HEK293 (cell line): ENCODE measurements around the gene COQ3.
A peak's percentile ranks its signal among the peaks of the same experiment; 100 is the strongest.

Experiments used
- GLIS1 ChIP-seq: fragments of 450-650 bp; formaldehyde crosslinking; IDR thresholded peaks from 2 replicates; pipeline ENCODE4 v1.5.1; 2016; ENCODE audit warnings: missing biosample characterization, missing genetic modification characterization
- KLF8 ChIP-seq: fragments of 450-650 bp; formaldehyde crosslinking; IDR thresholded peaks from 2 replicates; pipeline ENCODE4 v1.5.1; 2016; ENCODE audit warnings: missing biosample characterization, missing genetic modification characterization
- PRDM1 ChIP-seq: fragments of 450-650 bp; formaldehyde crosslinking; IDR thresholded peaks from 2 replicates; pipeline ENCODE4; 2016; ENCODE audit warnings: missing biosample characterization, missing genetic modification characterization
- SP3 ChIP-seq: fragments of 450-650 bp; formaldehyde crosslinking; IDR thresholded peaks from 2 replicates; pipeline ENCODE4 v1.5.1; 2016; ENCODE audit warnings: missing biosample characterization, missing genetic modification characterization
- ZBTB20 ChIP-seq: fragments of 450-650 bp; formaldehyde crosslinking; IDR thresholded peaks from 2 replicates; pipeline ENCODE4 v1.5.1; 2016; ENCODE audit warnings: missing biosample characterization, missing genetic modification characterization
- ZFHX2 ChIP-seq: fragments of 450-650 bp; formaldehyde crosslinking; conservative IDR thresholded peaks from 2 replicates; pipeline ENCODE4 v1.5.1; 2016; ENCODE audit warnings: missing biosample characterization, missing genetic modification characterization
- ZNF138 ChIP-seq: fragments of 450-650 bp; formaldehyde crosslinking; IDR thresholded peaks from 2 replicates; pipeline ENCODE4 v1.5.1; 2016; ENCODE audit warnings: missing biosample characterization, missing genetic modification characterization, borderline replicate concordance
- ZNF2 ChIP-seq: fragments of 450-650 bp; formaldehyde crosslinking; IDR thresholded peaks from 2 replicates; pipeline ENCODE4 v1.5.1; 2016; ENCODE audit warnings: missing biosample characterization, missing genetic modification characterization
- ZNF433 ChIP-seq: fragments of 450-650 bp; formaldehyde crosslinking; IDR thresholded peaks from 2 replicates; pipeline ENCODE4 v1.5.1; 2016; ENCODE audit warnings: missing biosample characterization, missing genetic modification characterization, low read depth
- ZNF473 ChIP-seq: fragments of 450-650 bp; formaldehyde crosslinking; IDR thresholded peaks from 2 replicates; pipeline ENCODE4 v1.5.1; 2017; ENCODE audit warnings: missing biosample characterization, missing genetic modification characterization
- ZNF555 ChIP-seq: fragments of 450-650 bp; formaldehyde crosslinking; conservative IDR thresholded peaks from 2 replicates; pipeline ENCODE4 v1.5.1; 2017; ENCODE audit warnings: missing biosample characterization, mild to moderate bottlenecking, missing genetic modification characterization, inconsistent platforms
- ZNF76 ChIP-seq: fragments of 450-650 bp; formaldehyde crosslinking; IDR thresholded peaks from 2 replicates; pipeline ENCODE4; 2016; ENCODE audit warnings: low read depth, missing biosample characterization, missing genetic modification characterization, borderline replicate concordance
- ZNF843 ChIP-seq: fragments of 450-650 bp; formaldehyde crosslinking; IDR thresholded peaks from 2 replicates; pipeline ENCODE4 v1.5.1; 2016; ENCODE audit warnings: missing biosample characterization, missing genetic modification characterization
- ZSCAN16 ChIP-seq: fragments of 450-650 bp; formaldehyde crosslinking; IDR thresholded peaks from 2 replicates; pipeline ENCODE4 v1.5.1; 2016; ENCODE audit warnings: missing biosample characterization, missing genetic modification characterization
- ZXDB ChIP-seq: fragments of 450-650 bp; formaldehyde crosslinking; IDR thresholded peaks from 2 replicates; pipeline ENCODE4 v1.5.1; 2016; ENCODE audit warnings: missing biosample characterization, missing genetic modification characterization
- TF ChIP-seq, protein P1 (sequence below): fragments of 450-650 bp; formaldehyde crosslinking; IDR thresholded peaks from 2 replicates; pipeline ENCODE4 v1.5.1; 2016; ENCODE audit warnings: missing biosample characterization, missing genetic modification characterization
- TF ChIP-seq, protein P2 (sequence below): fragments of 450-650 bp; formaldehyde crosslinking; IDR thresholded peaks from 2 replicates; pipeline ENCODE4 v1.5.1; 2016; ENCODE audit warnings: missing biosample characterization, missing genetic modification characterization
- TF ChIP-seq, protein P3 (sequence below): fragments of 450-650 bp; formaldehyde crosslinking; IDR thresholded peaks from 2 replicates; pipeline ENCODE4 v1.5.1; 2016; ENCODE audit warnings: missing biosample characterization, missing genetic modification characterization
- TF ChIP-seq, protein P4 (sequence below): fragments of 450-650 bp; formaldehyde crosslinking; IDR thresholded peaks from 2 replicates; pipeline ENCODE4 v1.5.1; 2017; ENCODE audit warnings: missing biosample characterization, missing genetic modification characterization
- TF ChIP-seq, protein P5 (sequence below): fragments of 450-650 bp; formaldehyde crosslinking; IDR thresholded peaks from 2 replicates; pipeline ENCODE4 v1.5.1; 2016; ENCODE audit warnings: missing biosample characterization, missing genetic modification characterization
- TF ChIP-seq, protein P6 (sequence below): fragments of 450-650 bp; formaldehyde crosslinking; IDR thresholded peaks from 2 replicates; pipeline ENCODE4 v1.5.1; 2016; ENCODE audit warnings: missing biosample characterization, missing genetic modification characterization, borderline replicate concordance
- TF ChIP-seq, protein P7 (sequence below): fragments of 450-650 bp; formaldehyde crosslinking; IDR thresholded peaks from 2 replicates; pipeline ENCODE4 v1.5.0; 2017; ENCODE audit warnings: missing biosample characterization, missing genetic modification characterization, borderline replicate concordance
- TF ChIP-seq, protein P8 (sequence below): fragments of 450-650 bp; formaldehyde crosslinking; IDR thresholded peaks from 2 replicates; pipeline ENCODE4 v1.5.1; 2016; ENCODE audit warnings: missing biosample characterization, missing genetic modification characterization

COQ3 gene

DNA sequence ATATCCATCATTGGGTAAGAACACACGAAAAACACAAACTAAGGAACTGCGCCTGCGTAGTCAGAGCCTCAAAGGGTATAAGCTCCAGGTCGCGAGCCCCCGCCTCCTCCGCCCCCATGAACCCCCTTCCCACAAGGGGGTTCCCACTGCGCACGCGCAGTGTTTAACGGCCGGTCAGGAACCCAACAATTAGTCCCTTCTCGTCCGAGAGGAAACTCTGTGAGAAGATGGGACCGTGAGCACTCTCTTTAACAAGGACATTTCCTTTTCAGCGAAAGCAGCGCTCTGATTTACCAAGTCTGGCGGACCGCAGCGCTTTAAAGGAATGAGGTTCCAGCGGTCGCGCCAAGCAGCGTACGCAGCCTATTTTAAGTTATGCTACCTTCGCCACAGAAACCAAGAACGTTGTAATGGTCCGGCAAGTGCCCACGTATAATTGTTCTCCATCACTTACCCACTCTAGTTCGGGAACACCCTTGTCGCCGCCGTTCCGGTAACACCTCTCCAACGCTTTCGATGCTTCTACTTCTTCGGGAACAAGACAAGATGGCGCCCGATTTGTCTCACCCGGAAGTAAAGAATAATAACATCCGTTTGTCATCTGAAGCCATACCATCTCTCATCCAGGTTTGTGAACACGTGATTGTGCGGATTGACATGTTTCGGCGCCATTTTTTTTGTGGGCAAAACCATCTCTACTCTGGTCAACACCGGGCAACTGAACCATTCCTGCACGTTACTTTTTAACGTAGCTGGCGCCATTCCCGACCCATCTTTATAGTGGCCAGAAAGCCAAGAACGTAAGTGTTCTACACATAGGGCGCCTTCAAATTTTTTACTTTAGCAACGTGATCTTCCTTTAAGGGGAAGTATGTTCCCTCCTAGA, 31.0 kb upstream of the COQ3 start, which contains the start of gene PNISR (continued):
- TF ChIP-seq ZSCAN16 (tag by site-specific recombination) (no peak), ZNF433 (tag by site-specific recombination) (no peak), PRDM1 (tag by site-specific recombination) (peak; percentile 93), GLIS1 (tag by site-specific recombination) (no peak), ZNF555 (tag by site-specific recombination) (no peak), ZBTB20 (no peak), ZNF2 (peak; percentile 73), SP3 (tag by site-specific recombination) (peak; percentile 64), ZNF138 (no peak), ZXDB (tag by site-specific recombination) (peak; percentile 62), ZNF843 (0 out of 2 replicates have a peak, but pooled peaks have one; percentile 22), KLF8 (tag by site-specific recombination) (no peak), ZFHX2 (tag by site-specific recombination) (peak; percentile 71), ZNF473 (tag by site-specific recombination) (no peak), ZNF76 (peak; percentile 73; the same call in 1 of the 2 replicates)
- TF ChIP-seq, protein P1, sequence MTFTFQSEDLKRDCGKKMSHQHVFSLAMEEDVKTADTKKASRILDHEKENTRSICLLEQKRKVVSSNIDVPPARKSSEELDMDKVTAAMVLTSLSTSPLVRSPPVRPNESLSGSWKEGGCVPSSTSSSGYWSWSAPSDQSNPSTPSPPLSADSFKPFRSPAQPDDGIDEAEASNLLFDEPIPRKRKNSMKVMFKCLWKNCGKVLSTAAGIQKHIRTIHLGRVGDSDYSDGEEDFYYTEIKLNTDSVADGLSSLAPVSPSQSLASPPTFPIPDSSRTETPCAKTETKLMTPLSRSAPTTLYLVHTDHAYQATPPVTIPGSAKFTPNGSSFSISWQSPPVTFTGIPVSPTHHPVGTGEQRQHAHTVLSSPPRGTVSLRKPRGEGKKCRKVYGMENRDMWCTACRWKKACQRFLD (tag by site-specific recombination): no peak
- TF ChIP-seq, protein P2, sequence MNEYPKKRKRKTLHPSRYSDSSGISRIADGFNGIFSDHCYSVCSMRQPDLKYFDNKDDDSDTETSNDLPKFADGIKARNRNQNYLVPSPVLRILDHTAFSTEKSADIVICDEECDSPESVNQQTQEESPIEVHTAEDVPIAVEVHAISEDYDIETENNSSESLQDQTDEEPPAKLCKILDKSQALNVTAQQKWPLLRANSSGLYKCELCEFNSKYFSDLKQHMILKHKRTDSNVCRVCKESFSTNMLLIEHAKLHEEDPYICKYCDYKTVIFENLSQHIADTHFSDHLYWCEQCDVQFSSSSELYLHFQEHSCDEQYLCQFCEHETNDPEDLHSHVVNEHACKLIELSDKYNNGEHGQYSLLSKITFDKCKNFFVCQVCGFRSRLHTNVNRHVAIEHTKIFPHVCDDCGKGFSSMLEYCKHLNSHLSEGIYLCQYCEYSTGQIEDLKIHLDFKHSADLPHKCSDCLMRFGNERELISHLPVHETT (tag by site-specific recombination): no peak; the same call in none of the 2 replicates
- TF ChIP-seq, protein P3, sequence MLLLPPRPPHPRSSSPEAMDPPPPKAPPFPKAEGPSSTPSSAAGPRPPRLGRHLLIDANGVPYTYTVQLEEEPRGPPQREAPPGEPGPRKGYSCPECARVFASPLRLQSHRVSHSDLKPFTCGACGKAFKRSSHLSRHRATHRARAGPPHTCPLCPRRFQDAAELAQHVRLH (tag by site-specific recombination): peak; percentile 89
- TF ChIP-seq, protein P4, sequence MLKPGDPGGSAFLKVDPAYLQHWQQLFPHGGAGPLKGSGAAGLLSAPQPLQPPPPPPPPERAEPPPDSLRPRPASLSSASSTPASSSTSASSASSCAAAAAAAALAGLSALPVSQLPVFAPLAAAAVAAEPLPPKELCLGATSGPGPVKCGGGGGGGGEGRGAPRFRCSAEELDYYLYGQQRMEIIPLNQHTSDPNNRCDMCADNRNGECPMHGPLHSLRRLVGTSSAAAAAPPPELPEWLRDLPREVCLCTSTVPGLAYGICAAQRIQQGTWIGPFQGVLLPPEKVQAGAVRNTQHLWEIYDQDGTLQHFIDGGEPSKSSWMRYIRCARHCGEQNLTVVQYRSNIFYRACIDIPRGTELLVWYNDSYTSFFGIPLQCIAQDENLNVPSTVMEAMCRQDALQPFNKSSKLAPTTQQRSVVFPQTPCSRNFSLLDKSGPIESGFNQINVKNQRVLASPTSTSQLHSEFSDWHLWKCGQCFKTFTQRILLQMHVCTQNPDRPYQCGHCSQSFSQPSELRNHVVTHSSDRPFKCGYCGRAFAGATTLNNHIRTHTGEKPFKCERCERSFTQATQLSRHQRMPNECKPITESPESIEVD: no peak
- TF ChIP-seq, protein P5, sequence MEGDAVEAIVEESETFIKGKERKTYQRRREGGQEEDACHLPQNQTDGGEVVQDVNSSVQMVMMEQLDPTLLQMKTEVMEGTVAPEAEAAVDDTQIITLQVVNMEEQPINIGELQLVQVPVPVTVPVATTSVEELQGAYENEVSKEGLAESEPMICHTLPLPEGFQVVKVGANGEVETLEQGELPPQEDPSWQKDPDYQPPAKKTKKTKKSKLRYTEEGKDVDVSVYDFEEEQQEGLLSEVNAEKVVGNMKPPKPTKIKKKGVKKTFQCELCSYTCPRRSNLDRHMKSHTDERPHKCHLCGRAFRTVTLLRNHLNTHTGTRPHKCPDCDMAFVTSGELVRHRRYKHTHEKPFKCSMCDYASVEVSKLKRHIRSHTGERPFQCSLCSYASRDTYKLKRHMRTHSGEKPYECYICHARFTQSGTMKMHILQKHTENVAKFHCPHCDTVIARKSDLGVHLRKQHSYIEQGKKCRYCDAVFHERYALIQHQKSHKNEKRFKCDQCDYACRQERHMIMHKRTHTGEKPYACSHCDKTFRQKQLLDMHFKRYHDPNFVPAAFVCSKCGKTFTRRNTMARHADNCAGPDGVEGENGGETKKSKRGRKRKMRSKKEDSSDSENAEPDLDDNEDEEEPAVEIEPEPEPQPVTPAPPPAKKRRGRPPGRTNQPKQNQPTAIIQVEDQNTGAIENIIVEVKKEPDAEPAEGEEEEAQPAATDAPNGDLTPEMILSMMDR (tag by site-specific recombination): no peak
- TF ChIP-seq, protein P6, sequence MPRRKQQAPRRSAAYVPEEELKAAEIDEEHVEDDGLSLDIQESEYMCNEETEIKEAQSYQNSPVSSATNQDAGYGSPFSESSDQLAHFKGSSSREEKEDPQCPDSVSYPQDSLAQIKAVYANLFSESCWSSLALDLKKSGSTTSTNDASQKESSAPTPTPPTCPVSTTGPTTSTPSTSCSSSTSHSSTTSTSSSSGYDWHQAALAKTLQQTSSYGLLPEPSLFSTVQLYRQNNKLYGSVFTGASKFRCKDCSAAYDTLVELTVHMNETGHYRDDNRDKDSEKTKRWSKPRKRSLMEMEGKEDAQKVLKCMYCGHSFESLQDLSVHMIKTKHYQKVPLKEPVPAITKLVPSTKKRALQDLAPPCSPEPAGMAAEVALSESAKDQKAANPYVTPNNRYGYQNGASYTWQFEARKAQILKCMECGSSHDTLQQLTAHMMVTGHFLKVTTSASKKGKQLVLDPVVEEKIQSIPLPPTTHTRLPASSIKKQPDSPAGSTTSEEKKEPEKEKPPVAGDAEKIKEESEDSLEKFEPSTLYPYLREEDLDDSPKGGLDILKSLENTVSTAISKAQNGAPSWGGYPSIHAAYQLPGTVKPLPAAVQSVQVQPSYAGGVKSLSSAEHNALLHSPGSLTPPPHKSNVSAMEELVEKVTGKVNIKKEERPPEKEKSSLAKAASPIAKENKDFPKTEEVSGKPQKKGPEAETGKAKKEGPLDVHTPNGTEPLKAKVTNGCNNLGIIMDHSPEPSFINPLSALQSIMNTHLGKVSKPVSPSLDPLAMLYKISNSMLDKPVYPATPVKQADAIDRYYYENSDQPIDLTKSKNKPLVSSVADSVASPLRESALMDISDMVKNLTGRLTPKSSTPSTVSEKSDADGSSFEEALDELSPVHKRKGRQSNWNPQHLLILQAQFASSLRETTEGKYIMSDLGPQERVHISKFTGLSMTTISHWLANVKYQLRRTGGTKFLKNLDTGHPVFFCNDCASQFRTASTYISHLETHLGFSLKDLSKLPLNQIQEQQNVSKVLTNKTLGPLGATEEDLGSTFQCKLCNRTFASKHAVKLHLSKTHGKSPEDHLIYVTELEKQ: 0 out of 2 replicates have a peak, but pooled peaks have one; percentile 23
- TF ChIP-seq, protein P7, sequence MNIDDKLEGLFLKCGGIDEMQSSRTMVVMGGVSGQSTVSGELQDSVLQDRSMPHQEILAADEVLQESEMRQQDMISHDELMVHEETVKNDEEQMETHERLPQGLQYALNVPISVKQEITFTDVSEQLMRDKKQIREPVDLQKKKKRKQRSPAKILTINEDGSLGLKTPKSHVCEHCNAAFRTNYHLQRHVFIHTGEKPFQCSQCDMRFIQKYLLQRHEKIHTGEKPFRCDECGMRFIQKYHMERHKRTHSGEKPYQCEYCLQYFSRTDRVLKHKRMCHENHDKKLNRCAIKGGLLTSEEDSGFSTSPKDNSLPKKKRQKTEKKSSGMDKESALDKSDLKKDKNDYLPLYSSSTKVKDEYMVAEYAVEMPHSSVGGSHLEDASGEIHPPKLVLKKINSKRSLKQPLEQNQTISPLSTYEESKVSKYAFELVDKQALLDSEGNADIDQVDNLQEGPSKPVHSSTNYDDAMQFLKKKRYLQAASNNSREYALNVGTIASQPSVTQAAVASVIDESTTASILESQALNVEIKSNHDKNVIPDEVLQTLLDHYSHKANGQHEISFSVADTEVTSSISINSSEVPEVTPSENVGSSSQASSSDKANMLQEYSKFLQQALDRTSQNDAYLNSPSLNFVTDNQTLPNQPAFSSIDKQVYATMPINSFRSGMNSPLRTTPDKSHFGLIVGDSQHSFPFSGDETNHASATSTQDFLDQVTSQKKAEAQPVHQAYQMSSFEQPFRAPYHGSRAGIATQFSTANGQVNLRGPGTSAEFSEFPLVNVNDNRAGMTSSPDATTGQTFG (tag by site-specific recombination): no peak
- TF ChIP-seq, protein P8, sequence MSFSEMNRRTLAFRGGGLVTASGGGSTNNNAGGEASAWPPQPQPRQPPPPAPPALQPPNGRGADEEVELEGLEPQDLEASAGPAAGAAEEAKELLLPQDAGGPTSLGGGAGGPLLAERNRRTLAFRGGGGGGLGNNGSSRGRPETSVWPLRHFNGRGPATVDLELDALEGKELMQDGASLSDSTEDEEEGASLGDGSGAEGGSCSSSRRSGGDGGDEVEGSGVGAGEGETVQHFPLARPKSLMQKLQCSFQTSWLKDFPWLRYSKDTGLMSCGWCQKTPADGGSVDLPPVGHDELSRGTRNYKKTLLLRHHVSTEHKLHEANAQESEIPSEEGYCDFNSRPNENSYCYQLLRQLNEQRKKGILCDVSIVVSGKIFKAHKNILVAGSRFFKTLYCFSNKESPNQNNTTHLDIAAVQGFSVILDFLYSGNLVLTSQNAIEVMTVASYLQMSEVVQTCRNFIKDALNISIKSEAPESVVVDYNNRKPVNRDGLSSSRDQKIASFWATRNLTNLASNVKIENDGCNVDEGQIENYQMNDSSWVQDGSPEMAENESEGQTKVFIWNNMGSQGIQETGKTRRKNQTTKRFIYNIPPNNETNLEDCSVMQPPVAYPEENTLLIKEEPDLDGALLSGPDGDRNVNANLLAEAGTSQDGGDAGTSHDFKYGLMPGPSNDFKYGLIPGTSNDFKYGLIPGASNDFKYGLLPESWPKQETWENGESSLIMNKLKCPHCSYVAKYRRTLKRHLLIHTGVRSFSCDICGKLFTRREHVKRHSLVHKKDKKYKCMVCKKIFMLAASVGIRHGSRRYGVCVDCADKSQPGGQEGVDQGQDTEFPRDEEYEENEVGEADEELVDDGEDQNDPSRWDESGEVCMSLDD: peak; percentile 96
